ENCODE results near the gene ROPN1.
"Not testable (repeated sequence)": the region's sequence is repeated elsewhere in the genome, so short reads cannot be mapped to it uniquely, and the experiment has no call there.

ROPN1 gene

GRCh38 chr3:124033360-124034015, 41.6 kb upstream of the ROPN1 start, which contains the start of gene KALRN:
Gene KALRN (plus strand): TSS chr3:124033369.
- DNase-seq (ENCODE audit: extremely low spot score): peak; percentile 22
- TF ChIP-seq, protein P1, sequence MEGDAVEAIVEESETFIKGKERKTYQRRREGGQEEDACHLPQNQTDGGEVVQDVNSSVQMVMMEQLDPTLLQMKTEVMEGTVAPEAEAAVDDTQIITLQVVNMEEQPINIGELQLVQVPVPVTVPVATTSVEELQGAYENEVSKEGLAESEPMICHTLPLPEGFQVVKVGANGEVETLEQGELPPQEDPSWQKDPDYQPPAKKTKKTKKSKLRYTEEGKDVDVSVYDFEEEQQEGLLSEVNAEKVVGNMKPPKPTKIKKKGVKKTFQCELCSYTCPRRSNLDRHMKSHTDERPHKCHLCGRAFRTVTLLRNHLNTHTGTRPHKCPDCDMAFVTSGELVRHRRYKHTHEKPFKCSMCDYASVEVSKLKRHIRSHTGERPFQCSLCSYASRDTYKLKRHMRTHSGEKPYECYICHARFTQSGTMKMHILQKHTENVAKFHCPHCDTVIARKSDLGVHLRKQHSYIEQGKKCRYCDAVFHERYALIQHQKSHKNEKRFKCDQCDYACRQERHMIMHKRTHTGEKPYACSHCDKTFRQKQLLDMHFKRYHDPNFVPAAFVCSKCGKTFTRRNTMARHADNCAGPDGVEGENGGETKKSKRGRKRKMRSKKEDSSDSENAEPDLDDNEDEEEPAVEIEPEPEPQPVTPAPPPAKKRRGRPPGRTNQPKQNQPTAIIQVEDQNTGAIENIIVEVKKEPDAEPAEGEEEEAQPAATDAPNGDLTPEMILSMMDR (IDR thresholded peaks at IDR 0.05; ENCODE audit: control extremely low read depth, extremely low read depth, low read depth, missing control alignments): no peak
- ChIA-PET POLR2A (no interaction called here), CTCF (interaction anchor here (0.8 to 3.1 kb wide), 25 partner anchors 9 to 426 kb away, joined by 3 to 21 read pairs (median 4); partner anchors contain the start of gene MYLK)

DNA sequence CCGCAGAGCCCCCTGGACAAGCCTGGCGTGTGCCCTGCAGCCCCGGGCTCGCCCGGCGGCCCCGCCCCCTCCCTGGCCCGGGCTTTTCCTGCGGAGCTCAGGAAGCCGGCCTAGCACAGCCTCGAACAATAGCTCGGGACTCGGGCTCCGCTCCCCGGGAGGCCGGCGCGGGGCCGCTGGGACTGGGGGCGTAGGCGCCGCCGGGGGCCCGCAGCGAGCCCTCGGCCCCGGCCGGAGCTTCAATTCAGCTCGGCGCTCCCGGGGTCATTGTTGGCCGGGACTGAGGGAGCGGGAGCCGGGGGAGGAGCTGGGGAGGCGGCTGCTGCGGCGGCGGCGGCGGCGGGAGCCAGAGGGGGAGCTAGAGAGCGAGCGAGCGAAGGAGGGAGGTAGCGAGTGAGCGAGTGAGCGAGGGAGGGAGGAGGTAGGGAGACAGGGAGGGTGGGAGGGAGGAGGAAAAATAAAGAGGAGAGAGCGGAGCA, 41.0 kb upstream of the ROPN1 start:
- TF ChIP-seq, protein P1 (IDR thresholded peaks at IDR 0.05; ENCODE audit: control extremely low read depth, extremely low read depth, low read depth, missing control alignments): peak; percentile 80
- peak; percentile 88 for DNase-seq (ENCODE audit: extremely low spot score)
- ChIA-PET POLR2A (no interaction called here), CTCF (interaction anchor here (0.8 to 3.1 kb wide), 26 partner anchors 10 to 427 kb away, joined by 3 to 21 read pairs (median 4); partner anchors contain the start of gene MYLK)

DNA sequence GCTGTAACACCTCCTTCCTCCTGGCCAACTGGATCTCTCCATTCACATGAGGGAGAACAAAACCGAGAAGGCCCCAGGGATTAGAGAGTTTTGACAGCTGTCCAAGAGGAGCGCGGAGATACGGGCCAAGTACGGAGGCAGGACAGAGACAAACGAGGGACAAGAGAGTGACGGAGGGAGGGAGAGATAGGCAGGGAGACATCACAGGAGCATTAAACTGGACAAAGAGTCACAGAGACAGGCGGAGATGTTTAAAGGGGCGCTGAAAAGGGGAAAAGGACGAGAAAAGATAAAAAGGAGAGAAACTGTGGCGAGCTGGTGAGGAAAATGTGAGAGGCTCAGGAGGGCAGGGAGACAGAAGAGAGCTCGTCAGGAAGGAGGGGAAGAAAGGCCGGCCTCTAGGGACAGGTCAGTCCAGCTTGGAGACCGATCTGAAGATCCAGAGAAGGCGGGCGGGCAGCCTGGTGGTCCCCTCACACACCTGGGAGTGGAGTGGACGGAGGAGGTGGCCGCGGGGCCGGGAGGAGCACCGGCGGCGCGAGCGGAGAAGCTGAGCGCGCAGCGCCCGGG, 40.5 kb upstream of the ROPN1 start:
- POLR2A ChIA-PET: no interaction called here
- TF ChIP-seq, protein P1 (IDR thresholded peaks at IDR 0.05; ENCODE audit: control extremely low read depth, extremely low read depth, low read depth, missing control alignments): no peak
- no peak for DNase-seq (ENCODE audit: extremely low spot score)
- CTCF ChIA-PET: interaction anchor here (0.8 to 3.1 kb wide), 24 partner anchors 9 to 427 kb away, joined by 3 to 21 read pairs (median 4); partner anchors contain the start of gene MYLK

- ChIA-PET POLR2A (no interaction called here), CTCF (interaction anchor here (1.4 kb wide), 1 partner anchor 13 kb away, joined by 6 read pairs; no protein-coding TSS in a partner anchor)
- TF ChIP-seq, protein P1 (IDR thresholded peaks at IDR 0.05; ENCODE audit: control extremely low read depth, extremely low read depth, low read depth, missing control alignments): no peak
- DNase-seq (ENCODE audit: extremely low spot score): no peak
These were observed 34.6 kb upstream of the ROPN1 start for GRCh38 chr3:124026516-124026915.

DNA sequence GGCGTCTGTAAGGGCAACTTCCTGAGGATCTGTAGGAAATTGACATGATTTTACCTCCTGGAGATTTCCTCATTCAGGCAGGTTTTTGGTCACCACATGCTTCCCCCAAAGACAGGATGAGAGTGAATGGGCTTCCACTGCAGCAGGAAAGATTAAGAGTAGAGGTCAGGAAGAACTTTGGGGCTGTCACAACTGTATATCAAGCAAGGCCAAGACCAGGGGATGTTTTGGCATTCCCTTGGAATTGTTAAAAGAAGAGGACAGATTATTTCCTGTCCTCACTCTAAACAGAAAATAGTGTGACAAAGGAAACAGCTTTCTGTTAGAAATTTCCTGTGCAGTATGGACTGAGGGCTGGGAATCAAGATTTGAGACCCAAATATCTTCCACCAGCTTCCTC, 31.6 kb upstream of the ROPN1 start:
- CTCF ChIA-PET: interaction anchor here (2.3 kb wide), 1 partner anchor 9 kb away, joined by 5 read pairs; the partner anchor contains the start of gene KALRN
- POLR2A ChIA-PET; DNase-seq (ENCODE audit: extremely low spot score): not testable (repeated sequence)

- ChIA-PET POLR2A (no interaction called here), CTCF (interaction anchor here (1.2 to 3.1 kb wide), 4 partner anchors 13 to 60 kb away, joined by 4 to 11 read pairs (median 6); partner anchors contain the start of gene KALRN)
- TF ChIP-seq, protein P1 (IDR thresholded peaks at IDR 0.05; ENCODE audit: control extremely low read depth, extremely low read depth, low read depth, missing control alignments): no peak
- DNase-seq (ENCODE audit: extremely low spot score): no peak
These were observed 27.4 kb upstream of the ROPN1 start for GRCh38 chr3:124019291-124019690.

GRCh38 chr3:124017502-124017901, 25.6 kb upstream of the ROPN1 start:
- DNase-seq (ENCODE audit: extremely low spot score); POLR2A ChIA-PET: not testable (repeated sequence)
- CTCF ChIA-PET: interaction anchor here (0.6 to 3.1 kb wide), 8 partner anchors 13 to 451 kb away, joined by 3 to 12 read pairs (median 6); partner anchors contain the start of gene KALRN
